Heart left ventricle (tissue), 13 donors: ENCODE results near the gene UBL3.

ENCODE experiments used
- CTCF ChIP-seq, 12 donors: fragments of 200-600 bp; sonication (generic) in 4 of 12; IDR thresholded peaks; one replicate each; pipeline versions ENCODE4 v1.5.0 to v1.8.0; 2018 to 2022; ENCODE audit warnings: antibody characterized with exemption in 12 of 12, mild to moderate bottlenecking in 5 of 12
- POLR2A ChIP-seq, 2 donors: fragments of 450-650 bp; IDR thresholded peaks; one replicate each; pipeline ENCODE4 v1.6.1; 2017; ENCODE audit warnings: antibody characterized with exemption in 2 of 2, mild to moderate bottlenecking in 2 of 2, moderate library complexity in 2 of 2
- donor health status: ischemic (EF 13 %, LVEDD 7.1; RV severe dilation, severe dysfunction).
- donor health status: DM: no; HTN: yes; CAD: no.
- donor health status: DM: no; HTN: no; CAD: no.
- donor health status: ischemic (EF 25% LVEDD 6.9; RV normal size, moderate dysfunction).
- donor health status: ischemic (EF 25% LVEDD 5.7; RV mildly dilated, moderate dysfunction).
- donor health status: ischemic (EF 35%, LVEDD 5.7; RV mildly dilated, moderate dysfunction).
- donor health status: nonischemic (EF 11% LVEDD 7.7; RV severe dilation, severe dysfunction).
- donor health status: DM: yes; HTN: yes; CAD: no.
- donor health status: PGD.
- donor health status: ischemic (EF 29% LVEDD 5.4; RV normal size, mild dysfunction).
- donor health status: nonischemic (EF 23%, LVEDD 6.1; RV moderate dilation, normal function).

GRCh38 chr13:29882076-29882475, 31.7 kb upstream of the UBL3 start:
- no peak for TF ChIP-seq CTCF (IDR thresholded peaks at IDR 0.05)
- no peak for TF ChIP-seq POLR2A (IDR thresholded peaks at IDR 0.05)
